T-cell (primary cell): ENCODE data around the gene AGAP1. TPM values are rescaled to one million over a fixed set of nuclear protein-coding genes. Genes with fewer than 3 reads are reported as not detected.
A peak's percentile ranks its signal among the peaks of the same experiment; 100 is the strongest.

Source experiments
- ATAC-seq, 4 experiments: fragments of 200-7000 bp in 3 of 4; fragments of 150-1000 bp in 1 of 4; cut with Tn5 transposase; replicated peaks in 1 of 4; 1 replicate in 3 of 4; 2 replicates in 1 of 4; pipeline ENCODE4 v1.10.0; 2021; ENCODE audit warnings: moderate library complexity in 3 of 4, mild to moderate bottlenecking in 2 of 4, moderate number of reproducible peaks in 1 of 4
- CTCF ChIA-PET, 2 donors: fragments of 300-600 bp; sonication (Branson Sonifier 250); formaldehyde crosslinking; loops; one replicate each; lab custom pipeline; 2022; ENCODE audit warnings: antibody characterized with exemption in 2 of 2; lab: Charles Lee
- POLR2A ChIA-PET, 2 donors: fragments of 300-600 bp; sonication (Branson Sonifier 250); formaldehyde crosslinking; loops; one replicate each; lab custom pipeline; 2022; ENCODE audit warnings: antibody characterized with exemption in 2 of 2; lab: Charles Lee
- DNase-seq, 35 experiments: peaks; one replicate each; pipeline versions ENCODE4 v3.0.0 to v3.0.0-alpha.2; 2013 to 2023
- H3K27ac ChIP-seq: one replicate; pipeline ENCODE4 v1.5.1; 2013; ENCODE audit warnings: low read length
- H3K27me3 ChIP-seq, 2 experiments: replicated peaks in 1 of 2; 1 replicate in 1 of 2; 2 replicates in 1 of 2; pipeline versions ENCODE4 v1.6.1 to v1.7.0; 2013; ENCODE audit warnings: low read length in 1 of 2, mixed read lengths in 1 of 2; ENCODE audit not compliant: control insufficient read depth in 2 of 2, insufficient read depth in 2 of 2; ENCODE audit errors: extremely low read depth in 1 of 2
- H3K36me3 ChIP-seq, 2 donors: 1 replicate in 1 of 2; 2 replicates in 1 of 2; pipeline versions ENCODE4 v1.6.1 to v1.7.0; 2013; ENCODE audit warnings: low read length in 1 of 2; ENCODE audit not compliant: control insufficient read depth in 2 of 2, insufficient read depth in 1 of 2; ENCODE audit errors: extremely low read depth in 1 of 2
- H3K4me1 ChIP-seq, 2 experiments: 1 replicate in 1 of 2; 2 replicates in 1 of 2; pipeline versions ENCODE4 v1.6.1 to v1.7.0; 2013; ENCODE audit warnings: low read length in 2 of 2, mixed read lengths in 1 of 2; ENCODE audit not compliant: insufficient read depth in 2 of 2, control insufficient read depth in 1 of 2; ENCODE audit errors: extremely low read depth in 1 of 2
- H3K4me3 ChIP-seq, 2 donors: 1 replicate in 1 of 2; 2 replicates in 1 of 2; pipeline versions ENCODE4 v1.5.1 to v1.7.0; 2013; ENCODE audit warnings: mild to moderate bottlenecking in 2 of 2, low read length in 1 of 2, moderate library complexity in 1 of 2; ENCODE audit not compliant: control insufficient read depth in 1 of 2; ENCODE audit errors: extremely low read depth in 1 of 2
- H3K9me3 ChIP-seq: 2 replicates; pipeline ENCODE4 v1.7.0; 2013
- H3K27ac Mint-ChIP-seq, 2 donors: one replicate each; pipeline ENCODE4 v1.8.0; 2020 to 2021; ENCODE audit warnings: mild to moderate bottlenecking in 2 of 2, mixed read lengths in 2 of 2
- H3K27me3 Mint-ChIP-seq, 2 donors: one replicate each; pipeline ENCODE4 v1.8.0; 2021 to 2022; ENCODE audit warnings: mixed read lengths in 2 of 2
- H3K36me3 Mint-ChIP-seq: one replicate; pipeline ENCODE4 v1.8.0; 2021; ENCODE audit warnings: mixed read lengths
- H3K4me1 Mint-ChIP-seq, 3 donors: one replicate each; pipeline ENCODE4 v1.8.0; 2020 to 2022; ENCODE audit warnings: mixed read lengths in 3 of 3, mild to moderate bottlenecking in 1 of 3
- H3K4me3 Mint-ChIP-seq, 3 donors: one replicate each; pipeline ENCODE4 v1.8.0; 2020 to 2022; ENCODE audit warnings: mild to moderate bottlenecking in 3 of 3, mixed read lengths in 3 of 3, moderate library complexity in 3 of 3
- H3K9me3 Mint-ChIP-seq, 3 donors: one replicate each; pipeline ENCODE4 v1.8.0; 2020 to 2022; ENCODE audit warnings: mixed read lengths in 3 of 3
- WGBS: methylation state at CpG from one replicate; pipeline ENCODE4 v1.1.5; 2013; ENCODE audit warnings: missing lambda C conversion rate; ENCODE audit not compliant: insufficient coverage; 5-methylcytosine and 5-hydroxymethylcytosine counted together
- total RNA-seq, 35 experiments: library from RNA in 6 of 35; stranded (reverse) in 6 of 35; fragments of 120-200 nt in 1 of 35; gene quantifications; one replicate each; pipeline versions ENCODE4 v1.2.1 to v1.2.4 and lab custom pipeline; 2013 to 2026

AGAP1 gene
- total RNA-seq, 5 donors from 2014 or later (not counting 1 experiment from before 2014, with no cell fraction given): 3.9 to 15.6 (median 5.2) TPM

DNA sequence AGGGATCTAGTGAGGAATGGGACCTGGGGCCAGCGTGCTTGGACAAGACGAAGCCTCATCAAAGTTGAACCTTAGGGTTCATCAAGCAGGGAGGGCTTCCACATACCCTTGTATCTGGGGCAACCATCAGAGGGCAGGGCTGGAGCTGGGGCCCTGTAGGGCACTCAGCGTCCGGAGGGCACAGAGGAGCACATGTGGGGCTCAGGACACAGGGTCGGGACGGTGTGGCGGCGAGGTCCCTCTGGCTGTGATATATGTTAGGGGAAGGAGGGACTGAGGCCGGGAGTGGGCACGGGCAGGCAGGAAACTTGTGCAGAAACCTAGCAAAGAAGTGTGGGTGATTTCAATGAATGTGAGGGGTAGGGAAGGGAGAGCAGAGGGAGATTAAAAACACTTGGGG, 244.0 kb downstream of the AGAP1 start:
- ChIA-PET POLR2A (no interaction called here), CTCF (no interaction called here)
- Mint-ChIP-seq H3K27ac (no peak overlapping the region), H3K27me3 (peaks cover 6 to 7% of the 10 kb centered on the region in 2 donors), H3K9me3 (no peaks in the 10 kb centered on the region), H3K4me1 (no peaks in the 10 kb centered on the region), H3K36me3 (no peaks in the 10 kb centered on the region), H3K4me3 (no peak overlapping the region)
- DNase-seq (no peak), ATAC-seq (no peak)
- H3K27me3 ChIP-seq: peaks cover 0 to 3% of the 10 kb centered on the region in 2 experiments
- no peaks in the 10 kb centered on the region for H3K36me3 ChIP-seq
- H3K4me3 ChIP-seq: no peak overlapping the region
- H3K4me1 ChIP-seq: no peaks in the 10 kb centered on the region
- H3K27ac ChIP-seq: no peak overlapping the region
- no peaks in the 10 kb centered on the region for H3K9me3 ChIP-seq
- 88% methylated on average over 10 of the region's 10 CpGs for WGBS

DNA sequence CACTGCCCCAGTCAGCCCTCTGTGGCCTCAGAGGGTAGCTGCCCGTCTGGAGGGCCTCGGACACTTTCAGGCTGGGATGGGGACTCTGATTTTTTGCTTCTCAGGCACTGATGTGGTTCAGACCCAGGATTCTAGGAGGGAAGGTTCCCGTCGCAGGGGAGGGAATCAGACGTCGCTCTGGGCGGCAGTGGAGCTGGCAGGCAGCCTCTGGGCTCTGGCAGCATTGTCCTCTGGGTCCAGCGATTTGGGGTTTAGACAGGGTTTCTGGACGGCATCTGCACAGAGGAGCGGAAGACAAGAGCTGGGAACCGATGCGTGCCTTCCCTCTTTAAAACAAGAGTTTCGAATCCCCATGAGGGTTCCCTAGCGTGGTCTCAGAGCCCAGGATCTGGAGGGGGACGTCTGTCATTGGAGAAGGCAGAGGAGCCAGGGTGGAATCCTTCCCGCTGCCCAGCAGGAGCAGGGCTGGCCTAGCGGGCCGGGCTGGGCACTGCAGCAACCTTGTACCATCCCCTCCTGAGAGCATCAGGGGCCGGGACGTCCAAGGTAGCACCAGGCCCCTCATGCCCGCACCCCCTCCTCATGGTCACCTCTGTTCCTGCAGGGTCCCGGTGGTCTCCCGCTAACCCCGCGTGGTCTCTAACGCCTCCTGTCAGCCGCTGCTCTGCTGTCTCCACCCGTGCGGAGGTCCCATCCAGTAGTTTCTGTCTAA, 246.0 kb downstream of the AGAP1 start:
- Histone ChIP-seq H3K36me3 (no peaks in the 10 kb centered on the region), H3K9me3 (no peaks in the 10 kb centered on the region), H3K4me3 (no peak overlapping the region), H3K27me3 (no peaks in the 10 kb centered on the region), H3K27ac (no peak overlapping the region), H3K4me1 (no peaks in the 10 kb centered on the region)
- Mint-ChIP-seq H3K27me3 (peaks cover 1 to 9% of the 10 kb centered on the region in 2 donors), H3K4me1 (no peaks in the 10 kb centered on the region), H3K4me3 (no peak overlapping the region), H3K27ac (no peak overlapping the region), H3K36me3 (no peaks in the 10 kb centered on the region), H3K9me3 (no peaks in the 10 kb centered on the region)
- ChIA-PET POLR2A (no interaction called here), CTCF (no interaction called here)
- no peak for ATAC-seq
- no peak for DNase-seq
- WGBS: 86% methylated on average over 25 of the region's 29 CpGs

DNA sequence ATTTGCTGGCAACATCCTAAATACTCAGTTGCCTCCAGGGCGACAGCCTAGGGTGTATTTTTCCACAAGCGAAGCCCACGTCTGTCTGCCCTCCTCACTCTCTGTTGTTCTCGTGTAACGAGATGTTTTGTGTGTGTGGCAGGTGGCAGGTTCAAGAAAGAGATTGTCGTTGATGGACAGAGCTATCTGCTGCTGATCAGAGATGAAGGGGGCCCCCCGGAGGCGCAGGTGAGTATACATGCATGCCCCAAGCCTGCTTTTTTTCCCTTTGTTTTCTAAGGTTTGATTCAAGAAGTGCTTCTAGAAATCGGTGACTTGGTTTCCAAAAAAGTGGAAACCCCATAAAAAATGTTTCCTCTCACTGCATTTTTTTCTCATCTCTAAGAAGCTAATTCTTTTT, 247.0 kb downstream of the AGAP1 start:
- H3K9me3 ChIP-seq: no peaks in the 10 kb centered on the region
- no peak overlapping the region for H3K27ac Mint-ChIP-seq
- no peak overlapping the region for H3K4me3 Mint-ChIP-seq
- no peak overlapping the region for H3K4me3 ChIP-seq
- H3K27me3 Mint-ChIP-seq: peaks cover 1 to 9% of the 10 kb centered on the region in 2 donors
- no peaks in the 10 kb centered on the region for H3K9me3 Mint-ChIP-seq
- no peaks in the 10 kb centered on the region for H3K4me1 Mint-ChIP-seq
- no peak overlapping the region for H3K27ac ChIP-seq
- H3K4me1 ChIP-seq: no peaks in the 10 kb centered on the region
- ATAC-seq (no peak), DNase-seq (peak in 2 of 35 experiments; percentile 6 to 8)
- no peaks in the 10 kb centered on the region for H3K27me3 ChIP-seq
- POLR2A ChIA-PET: no interaction called here
- CTCF ChIA-PET: interaction anchor here in 1 of 2 donors (0.6 kb wide), 1 partner anchor 1590 kb away, joined by 4 read pairs; no protein-coding TSS in a partner anchor
- 100% methylated on average over 1 of the region's 9 CpGs for WGBS
- no peaks in the 10 kb centered on the region for H3K36me3 Mint-ChIP-seq
- no peaks in the 10 kb centered on the region for H3K36me3 ChIP-seq

DNA sequence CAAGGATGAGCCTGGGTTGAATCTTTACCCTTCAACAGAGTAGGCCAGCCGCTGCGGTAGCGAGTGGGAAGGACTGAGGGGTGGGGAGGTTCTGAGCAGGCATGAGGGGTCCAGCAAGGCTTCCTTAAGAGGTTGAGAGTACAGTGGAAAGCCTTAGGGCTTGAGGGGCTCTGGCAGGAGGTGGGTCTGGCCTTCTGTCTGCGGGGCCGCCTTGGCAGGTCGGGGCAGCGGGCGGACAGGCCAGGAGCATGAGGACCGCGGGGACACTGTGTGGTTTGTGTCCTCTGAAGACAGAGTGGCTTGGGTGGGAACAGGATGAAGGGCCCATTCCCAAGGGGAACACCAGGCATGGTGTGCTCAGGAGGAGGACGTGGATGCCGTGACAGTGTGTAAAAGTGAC, 250.3 kb downstream of the AGAP1 start:
- 93% methylated on average over 5 of the region's 12 CpGs for WGBS
- no peak for ATAC-seq

DNA sequence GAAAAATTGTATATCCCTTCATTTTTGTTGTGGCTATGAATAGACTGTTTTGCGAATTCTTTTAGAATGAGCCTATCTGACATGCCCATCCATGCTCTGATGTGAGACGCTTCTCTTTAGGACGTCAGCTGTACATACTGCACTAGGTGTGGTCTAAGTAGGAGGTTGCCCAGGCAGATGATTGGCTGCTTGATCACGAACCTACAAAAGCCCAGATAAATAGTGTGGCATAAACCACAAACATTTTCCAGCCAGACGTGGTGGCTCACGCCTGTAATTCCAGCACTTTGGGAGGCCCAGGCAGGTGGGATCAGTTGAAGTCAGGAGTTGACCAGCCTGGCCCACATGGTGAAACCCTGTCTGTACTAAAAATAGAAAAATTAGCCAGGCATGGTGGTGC, 251.8 kb downstream of the AGAP1 start:
- POLR2A ChIA-PET: no interaction called here
- Histone ChIP-seq H3K4me1 (no peaks in the 10 kb centered on the region), H3K9me3 (no peaks in the 10 kb centered on the region), H3K27me3 (peaks cover 0 to 9% of the 10 kb centered on the region in 2 experiments), H3K36me3 (no peaks in the 10 kb centered on the region), H3K27ac (no peak overlapping the region), H3K4me3 (no peak overlapping the region)
- 76% methylated on average over 3 of the region's 6 CpGs for WGBS
- CTCF ChIA-PET: interaction anchor here (0.7 to 1.4 kb wide), 9 partner anchors 12 to 629 kb away, joined by 3 to 23 read pairs (median 6); no protein-coding TSS in a partner anchor
- Mint-ChIP-seq H3K4me3 (no peak overlapping the region), H3K27me3 (peaks cover 10 to 24% of the 10 kb centered on the region in 2 donors), H3K36me3 (no peaks in the 10 kb centered on the region), H3K9me3 (no peaks in the 10 kb centered on the region), H3K27ac (no peak overlapping the region), H3K4me1 (no peaks in the 10 kb centered on the region)
- ATAC-seq (no peak), DNase-seq (no peak)

More for the DNA sequence above, 250.3 kb downstream of the AGAP1 start:
- no peaks in the 10 kb centered on the region for H3K4me1 Mint-ChIP-seq
- Histone ChIP-seq H3K27ac (no peak overlapping the region), H3K4me1 (no peaks in the 10 kb centered on the region), H3K4me3 (no peak overlapping the region), H3K36me3 (no peaks in the 10 kb centered on the region), H3K9me3 (no peaks in the 10 kb centered on the region), H3K27me3 (peaks cover 0 to 9% of the 10 kb centered on the region in 2 experiments)
- ChIA-PET POLR2A (no interaction called here), CTCF (no interaction called here)
- H3K27me3 Mint-ChIP-seq: peaks cover 1 to 13% of the 10 kb centered on the region in 2 donors
- H3K27ac Mint-ChIP-seq: no peak overlapping the region
- no peak overlapping the region for H3K4me3 Mint-ChIP-seq
- no peaks in the 10 kb centered on the region for H3K9me3 Mint-ChIP-seq
- H3K36me3 Mint-ChIP-seq: no peaks in the 10 kb centered on the region
- DNase-seq: no peak

DNA sequence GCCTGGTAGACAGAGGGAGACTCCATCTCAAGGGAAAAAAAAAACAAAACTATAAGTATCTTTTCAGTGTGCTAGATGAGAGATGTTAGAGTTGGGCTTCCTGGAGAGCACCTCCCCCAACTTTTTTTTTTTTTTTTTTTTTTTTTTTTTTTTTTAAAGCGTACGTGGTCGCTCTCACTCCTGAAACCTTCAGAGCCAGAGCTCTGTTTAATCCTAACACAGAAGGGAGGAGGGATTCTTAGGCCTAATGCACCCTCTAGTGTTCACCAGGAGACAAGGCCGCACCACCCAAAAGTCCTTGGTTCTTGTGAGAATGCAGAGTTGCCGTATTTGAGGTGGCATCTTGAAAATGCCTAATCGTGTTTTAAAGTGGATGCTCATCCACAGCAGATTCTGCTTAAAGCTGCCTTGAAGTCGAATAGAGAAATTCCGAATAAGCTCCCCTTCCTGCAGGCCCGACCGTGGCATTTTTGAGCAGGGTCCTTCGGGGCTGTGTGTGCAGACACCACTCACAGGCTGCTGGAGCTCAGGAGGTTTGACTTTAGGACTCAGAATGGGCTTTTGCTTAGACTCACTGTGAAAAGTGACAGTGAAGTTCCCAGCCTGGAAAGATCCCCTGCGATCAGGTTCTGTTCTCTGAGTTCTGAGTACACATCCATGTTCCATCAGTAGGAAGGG, 252.6 kb downstream of the AGAP1 start:
- Mint-ChIP-seq H3K27me3 (peaks cover 12 to 28% of the 10 kb centered on the region in 2 donors), H3K9me3 (no peaks in the 10 kb centered on the region), H3K36me3 (no peaks in the 10 kb centered on the region), H3K27ac (no peak overlapping the region), H3K4me3 (no peak overlapping the region), H3K4me1 (no peaks in the 10 kb centered on the region)
- Histone ChIP-seq H3K4me3 (no peak overlapping the region), H3K9me3 (no peaks in the 10 kb centered on the region), H3K4me1 (no peaks in the 10 kb centered on the region), H3K36me3 (no peaks in the 10 kb centered on the region), H3K27ac (no peak overlapping the region), H3K27me3 (peaks cover 0 to 12% of the 10 kb centered on the region in 2 experiments)
- ATAC-seq (peak in 1 of 4 experiments; percentile 69), DNase-seq (peak in 22 of 35 experiments; percentile 3 to 73 (median 24))
- POLR2A ChIA-PET: interaction anchor here in 1 of 2 donors (0.6 kb wide), 1 partner anchor 11 kb away, joined by 11 read pairs; no protein-coding TSS in a partner anchor
- WGBS: 44% methylated on average over 9 of the region's 12 CpGs
- CTCF ChIA-PET: interaction anchor here (0.6 to 1.4 kb wide), 15 partner anchors 12 to 1301 kb away, joined by 3 to 23 read pairs (median 6); no protein-coding TSS in a partner anchor
